Vagina (tissue), 2 donors: Measurements from ENCODE around the gene PRUNE2.

Experiments used
- CTCF ChIP-seq, 3 experiments: fragments of 450-650 bp in 2 of 3; fragments of 200-600 bp in 1 of 3; sonication (generic) in 1 of 3; IDR thresholded peaks; one replicate each; pipeline ENCODE4 v1.5.1; 2017 to 2019; ENCODE audit warnings: antibody characterized with exemption in 3 of 3, mild to moderate bottlenecking in 2 of 3, moderate library complexity in 2 of 3
- POLR2AphosphoS5 ChIP-seq, 2 donors: sonication (generic); formaldehyde crosslinking; IDR thresholded peaks; one replicate each; pipeline ENCODE4 v1.9.0; 2017; ENCODE audit warnings: antibody characterized with exemption in 2 of 2, mild to moderate bottlenecking in 2 of 2, low read depth in 1 of 2; ENCODE audit not compliant: insufficient read depth in 1 of 2

GRCh38 chr9:76785501-76785900 is 120.4 kb downstream of the PRUNE2 start:
- no peak for TF ChIP-seq POLR2AphosphoS5 (IDR thresholded peaks at IDR 0.05; ENCODE audit: insufficient read depth in 1 of 2, low read depth in 1 of 2)
- TF ChIP-seq CTCF (IDR thresholded peaks at IDR 0.05), result no peak
